ENCODE data around the gene COPE. TPM values are rescaled to one million over a fixed set of nuclear protein-coding genes. Genes with fewer than 3 reads are reported as not detected.

Gene COPE
- total RNA-seq, 1 experiment from 2014 or later: 207 TPM

GRCh38 chr19:18863843-18864362 lies 55.3 kb downstream of the COPE start:
- Mint-ChIP-seq H3K27me3 (ENCODE audit: insufficient read depth, unreplicated experiment) (no peaks in the 10 kb centered on the region), H3K27ac (ENCODE audit: unreplicated experiment) (no peak overlapping the region), H3K4me1 (ENCODE audit: low read depth, unreplicated experiment) (no peaks in the 10 kb centered on the region), H3K4me3 (ENCODE audit: unreplicated experiment) (no peak overlapping the region), H3K9me3 (ENCODE audit: unreplicated experiment) (no peaks in the 10 kb centered on the region), H3K36me3 (ENCODE audit: insufficient read depth, unreplicated experiment) (peaks cover 83% of the 10 kb centered on the region)
- CTCF ChIA-PET: interaction anchor here (0.5 to 1.0 kb wide), 2 partner anchors 8 to 90 kb away, joined by 3 read pairs; no protein-coding TSS in a partner anchor
- intact Hi-C loops (cut with micrococcal nuclease; ENCODE audit: unreplicated experiment): no loop called here
- no TSS peak for BruUV-seq (replicated peaks)
- Histone ChIP-seq H3K4me3 (ENCODE audit: low read depth, low read length) (no peak overlapping the region), H3K27me3 (replicated peaks; ENCODE audit: control insufficient read depth, insufficient read depth, low read length) (no peaks in the 10 kb centered on the region), H3K4me1 (no peaks in the 10 kb centered on the region), H3K9me3 (no peaks in the 10 kb centered on the region), H3K36me3 (ENCODE audit: control insufficient read depth, insufficient read depth, low read length) (peaks cover 6% of the 10 kb centered on the region)
- no peak for DNase-seq
- POLR2A ChIA-PET: no interaction called here
- no peak for TF ChIP-seq CTCF (IDR thresholded peaks at IDR 0.05; ENCODE audit: insufficient read depth in 1 of 2, low read depth in 1 of 2, low read length in 1 of 2, severe bottlenecking in 1 of 2, unreplicated experiment in 1 of 2)

- intact Hi-C loops (cut with micrococcal nuclease; ENCODE audit: unreplicated experiment): no loop called here
- no peaks in the 10 kb centered on the region for H3K27me3 Mint-ChIP-seq (ENCODE audit: insufficient read depth, unreplicated experiment)
- H3K36me3 Mint-ChIP-seq (ENCODE audit: insufficient read depth, unreplicated experiment): peaks cover 83% of the 10 kb centered on the region
Observed at GRCh38 chr19:18862976-18863842, 56.0 kb downstream of the COPE start.

GRCh38 chr19:18861917-18862316 lies 57.3 kb downstream of the COPE start:
- Mint-ChIP-seq H3K4me1 (ENCODE audit: low read depth, unreplicated experiment) (no peaks in the 10 kb centered on the region), H3K9me3 (ENCODE audit: unreplicated experiment) (no peaks in the 10 kb centered on the region), H3K4me3 (ENCODE audit: unreplicated experiment) (no peak overlapping the region), H3K27me3 (ENCODE audit: insufficient read depth, unreplicated experiment) (no peaks in the 10 kb centered on the region), H3K27ac (ENCODE audit: unreplicated experiment) (no peak overlapping the region), H3K36me3 (ENCODE audit: insufficient read depth, unreplicated experiment) (peaks cover 78% of the 10 kb centered on the region)
- H3K4me1 ChIP-seq: no peaks in the 10 kb centered on the region
- POLR2A ChIA-PET: no interaction called here
- BruUV-seq (replicated peaks): no TSS peak
- peaks cover 6% of the 10 kb centered on the region for H3K36me3 ChIP-seq (ENCODE audit: control insufficient read depth, insufficient read depth, low read length)
- no peak for TF ChIP-seq CTCF (IDR thresholded peaks at IDR 0.05; ENCODE audit: insufficient read depth in 1 of 2, low read depth in 1 of 2, low read length in 1 of 2, severe bottlenecking in 1 of 2, unreplicated experiment in 1 of 2)
- intact Hi-C loops (cut with micrococcal nuclease; ENCODE audit: unreplicated experiment): no loop called here
- CTCF ChIA-PET: no interaction called here
- DNase-seq: no peak
- H3K4me3 ChIP-seq (ENCODE audit: low read depth, low read length): no peak overlapping the region
- no peaks in the 10 kb centered on the region for H3K27me3 ChIP-seq (replicated peaks; ENCODE audit: control insufficient read depth, insufficient read depth, low read length)
- H3K9me3 ChIP-seq: no peaks in the 10 kb centered on the region

More at GRCh38 chr19:18862976-18863842, 56.0 kb downstream of the COPE start:
- DNase-seq: no peak
- peaks cover 6% of the 10 kb centered on the region for H3K36me3 ChIP-seq (ENCODE audit: control insufficient read depth, insufficient read depth, low read length)
- Mint-ChIP-seq H3K9me3 (ENCODE audit: unreplicated experiment) (no peaks in the 10 kb centered on the region), H3K27ac (ENCODE audit: unreplicated experiment) (no peak overlapping the region), H3K4me1 (ENCODE audit: low read depth, unreplicated experiment) (no peaks in the 10 kb centered on the region), H3K4me3 (ENCODE audit: unreplicated experiment) (no peak overlapping the region)
- CTCF ChIA-PET: no interaction called here
- H3K27me3 ChIP-seq (replicated peaks; ENCODE audit: control insufficient read depth, insufficient read depth, low read length): no peaks in the 10 kb centered on the region
- no peaks in the 10 kb centered on the region for H3K4me1 ChIP-seq
- H3K9me3 ChIP-seq: no peaks in the 10 kb centered on the region
- no TSS peak for BruUV-seq (replicated peaks)
- TF ChIP-seq CTCF (IDR thresholded peaks at IDR 0.05; ENCODE audit: insufficient read depth in 1 of 2, low read depth in 1 of 2, low read length in 1 of 2, severe bottlenecking in 1 of 2, unreplicated experiment in 1 of 2): no peak
- no peak overlapping the region for H3K4me3 ChIP-seq (ENCODE audit: low read depth, low read length)
- POLR2A ChIA-PET: no interaction called here

Data from Caco-2 (cell line).